ENCODE results near the gene DPEP2NB.
A peak's percentile ranks its signal among the peaks of the same experiment; 100 is the strongest.
"Not testable (repeated sequence)": the region's sequence is repeated elsewhere in the genome, so short reads cannot be mapped to it uniquely, and the experiment has no call there.

Gene DPEP2NB

GRCh38 chr16:68031951-68032350, 16.2 kb upstream of the DPEP2NB start:
- TF ChIP-seq CTCF (IDR thresholded peaks at IDR 0.05) (no peak), ZFX (IDR thresholded peaks at IDR 0.05; ENCODE audit: borderline replicate concordance) (no peak)
- no peak overlapping the region for H3K27ac ChIP-seq

GRCh38 chr16:68030108-68030507, 14.4 kb upstream of the DPEP2NB start:
- H3K27ac ChIP-seq = not testable (repeated sequence)

GRCh38 chr16:68028996-68029395, 13.3 kb upstream of the DPEP2NB start:
- no peak overlapping the region for H3K27ac ChIP-seq
- TF ChIP-seq CTCF (IDR thresholded peaks at IDR 0.05) (no peak), ZFX (IDR thresholded peaks at IDR 0.05; ENCODE audit: borderline replicate concordance) (no peak)

GRCh38 chr16:68022728-68023537, 7.2 kb upstream of the DPEP2NB start, which contains the start of the genes DDX28 and DUS2:
Gene DDX28 (minus strand): TSS chr16:68023232. CDS start chr16:68023202, 30 bp downstream.
Gene DUS2 (plus strand): TSS chr16:68023284. CDS start chr16:68038024, 14,740 bp downstream.
- TF ChIP-seq ZFX (IDR thresholded peaks at IDR 0.05; ENCODE audit: borderline replicate concordance) (no peak), CTCF (IDR thresholded peaks at IDR 0.05) (no peak)
- peak within 1 kb of the TSS; percentile 82 for H3K27ac ChIP-seq

GRCh38 chr16:68022278-68022727, 6.6 kb upstream of the DPEP2NB start:
- peak overlapping the region; percentile 82 for H3K27ac ChIP-seq
- TF ChIP-seq ZFX (IDR thresholded peaks at IDR 0.05; ENCODE audit: borderline replicate concordance) (no peak), CTCF (IDR thresholded peaks at IDR 0.05) (no peak)

GRCh38 chr16:68021490-68021889, 5.8 kb upstream of the DPEP2NB start:
- H3K27ac ChIP-seq = no peak overlapping the region
- no peak for TF ChIP-seq ZFX (IDR thresholded peaks at IDR 0.05; ENCODE audit: borderline replicate concordance)
- no peak for TF ChIP-seq CTCF (IDR thresholded peaks at IDR 0.05)

GRCh38 chr16:68019167-68019680, 3.5 kb upstream of the DPEP2NB start:
- TF ChIP-seq CTCF (IDR thresholded peaks at IDR 0.05) (no peak), ZFX (IDR thresholded peaks at IDR 0.05; ENCODE audit: borderline replicate concordance) (no peak)
- no peak overlapping the region for H3K27ac ChIP-seq

All from 22Rv1 (cell line).